ENCODE measurements around the gene BRK1. TPM values are rescaled to one million over a fixed set of nuclear protein-coding genes. Genes with fewer than 3 reads are reported as not detected.

Gene BRK1
- total and polyA plus RNA-seq, 10 of the 15 experiments (the other 5 are each of a cell fraction or from before 2014, with no cell fraction given) = 97.8 to 457 (median 203) TPM

DNA sequence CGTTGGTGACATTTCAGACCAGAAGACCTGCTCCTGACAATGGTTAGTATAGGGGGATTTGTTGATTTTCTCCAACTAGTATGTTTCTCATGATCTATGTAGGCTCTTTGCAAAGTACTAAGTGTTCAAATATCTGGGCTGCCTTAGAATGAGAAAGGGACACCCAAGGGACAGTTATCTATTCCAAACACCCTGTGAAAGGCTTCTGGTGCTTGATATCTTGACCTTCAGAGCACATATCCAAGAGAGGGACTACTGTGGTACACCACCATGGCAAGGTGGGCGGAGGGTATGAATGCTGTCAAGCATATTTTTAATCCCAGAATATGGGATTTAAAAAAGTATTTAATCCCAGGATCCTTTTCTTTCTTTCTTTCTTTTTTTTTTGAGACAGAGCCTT, 8.6 kb upstream of the BRK1 start (continued):
- TF ChIP-seq, protein P1, sequence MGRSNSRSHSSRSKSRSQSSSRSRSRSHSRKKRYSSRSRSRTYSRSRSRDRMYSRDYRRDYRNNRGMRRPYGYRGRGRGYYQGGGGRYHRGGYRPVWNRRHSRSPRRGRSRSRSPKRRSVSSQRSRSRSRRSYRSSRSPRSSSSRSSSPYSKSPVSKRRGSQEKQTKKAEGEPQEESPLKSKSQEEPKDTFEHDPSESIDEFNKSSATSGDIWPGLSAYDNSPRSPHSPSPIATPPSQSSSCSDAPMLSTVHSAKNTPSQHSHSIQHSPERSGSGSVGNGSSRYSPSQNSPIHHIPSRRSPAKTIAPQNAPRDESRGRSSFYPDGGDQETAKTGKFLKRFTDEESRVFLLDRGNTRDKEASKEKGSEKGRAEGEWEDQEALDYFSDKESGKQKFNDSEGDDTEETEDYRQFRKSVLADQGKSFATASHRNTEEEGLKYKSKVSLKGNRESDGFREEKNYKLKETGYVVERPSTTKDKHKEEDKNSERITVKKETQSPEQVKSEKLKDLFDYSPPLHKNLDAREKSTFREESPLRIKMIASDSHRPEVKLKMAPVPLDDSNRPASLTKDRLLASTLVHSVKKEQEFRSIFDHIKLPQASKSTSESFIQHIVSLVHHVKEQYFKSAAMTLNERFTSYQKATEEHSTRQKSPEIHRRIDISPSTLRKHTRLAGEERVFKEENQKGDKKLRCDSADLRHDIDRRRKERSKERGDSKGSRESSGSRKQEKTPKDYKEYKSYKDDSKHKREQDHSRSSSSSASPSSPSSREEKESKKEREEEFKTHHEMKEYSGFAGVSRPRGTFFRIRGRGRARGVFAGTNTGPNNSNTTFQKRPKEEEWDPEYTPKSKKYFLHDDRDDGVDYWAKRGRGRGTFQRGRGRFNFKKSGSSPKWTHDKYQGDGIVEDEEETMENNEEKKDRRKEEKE (IDR thresholded peaks at IDR 0.05) = no peak
- no peak for TF ChIP-seq ZNF622 (IDR thresholded peaks at IDR 0.05)
- TF ChIP-seq RAD21 (IDR thresholded peaks at IDR 0.05; ENCODE audit: insufficient read depth, low read depth, low read length) = no peak

DNA sequence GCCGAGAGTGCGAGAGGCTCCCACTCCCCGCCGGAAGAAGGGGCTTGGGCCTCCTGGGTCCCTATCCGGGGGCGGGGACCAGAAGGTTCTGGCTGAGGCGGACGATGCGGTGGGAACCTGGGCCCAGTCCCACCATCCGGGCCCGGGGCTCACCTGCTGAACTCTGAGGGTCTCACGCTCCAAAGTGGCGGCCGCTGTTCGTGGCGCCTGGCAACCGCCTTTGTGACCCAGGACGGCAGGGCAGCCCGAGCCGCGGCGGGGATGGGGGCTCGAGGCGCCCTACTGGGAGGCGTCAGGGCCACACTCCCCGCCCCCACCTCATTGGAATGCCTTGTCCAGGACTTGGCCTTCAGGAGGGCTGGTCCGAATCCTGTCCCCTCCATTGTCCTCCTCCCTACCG, 7.4 kb upstream of the BRK1 start, which contains the start of gene FANCD2OS:
Gene FANCD2OS (minus strand): TSS at position 165 of the 400 bp plus-strand sequence. CDS start 3,481 bp downstream, outside the sequence.
- ChIA-PET RAD21 (ENCODE audit: unreplicated experiment) (no interaction called here), POLR2A (no interaction called here), CTCF (no interaction called here), SMC1A (ENCODE audit: uncharacterized antibody, unreplicated experiment) (no interaction called here)
- TF ChIP-seq, protein P2, sequence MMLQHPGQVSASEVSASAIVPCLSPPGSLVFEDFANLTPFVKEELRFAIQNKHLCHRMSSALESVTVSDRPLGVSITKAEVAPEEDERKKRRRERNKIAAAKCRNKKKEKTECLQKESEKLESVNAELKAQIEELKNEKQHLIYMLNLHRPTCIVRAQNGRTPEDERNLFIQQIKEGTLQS (IDR thresholded peaks at IDR 0.05; ENCODE audit: borderline replicate concordance, extremely low read depth, low read depth, low read length) = no peak
- TF ChIP-seq IKZF1 (conservative IDR thresholded peaks at IDR 0.05) (no peak), FOS (IDR thresholded peaks at IDR 0.05; ENCODE audit: borderline replicate concordance, extremely low read depth, insufficient read length) (no peak), MTA3 (IDR thresholded peaks at IDR 0.05; ENCODE audit: borderline replicate concordance, low read length) (no peak), ATF7 (IDR thresholded peaks at IDR 0.05; ENCODE audit: low read depth) (no peak), MTA2 (IDR thresholded peaks at IDR 0.05; ENCODE audit: low read depth) (no peak), TARDBP (IDR thresholded peaks at IDR 0.05; ENCODE audit: borderline replicate concordance) (no peak)
- TF ChIP-seq, protein P3, sequence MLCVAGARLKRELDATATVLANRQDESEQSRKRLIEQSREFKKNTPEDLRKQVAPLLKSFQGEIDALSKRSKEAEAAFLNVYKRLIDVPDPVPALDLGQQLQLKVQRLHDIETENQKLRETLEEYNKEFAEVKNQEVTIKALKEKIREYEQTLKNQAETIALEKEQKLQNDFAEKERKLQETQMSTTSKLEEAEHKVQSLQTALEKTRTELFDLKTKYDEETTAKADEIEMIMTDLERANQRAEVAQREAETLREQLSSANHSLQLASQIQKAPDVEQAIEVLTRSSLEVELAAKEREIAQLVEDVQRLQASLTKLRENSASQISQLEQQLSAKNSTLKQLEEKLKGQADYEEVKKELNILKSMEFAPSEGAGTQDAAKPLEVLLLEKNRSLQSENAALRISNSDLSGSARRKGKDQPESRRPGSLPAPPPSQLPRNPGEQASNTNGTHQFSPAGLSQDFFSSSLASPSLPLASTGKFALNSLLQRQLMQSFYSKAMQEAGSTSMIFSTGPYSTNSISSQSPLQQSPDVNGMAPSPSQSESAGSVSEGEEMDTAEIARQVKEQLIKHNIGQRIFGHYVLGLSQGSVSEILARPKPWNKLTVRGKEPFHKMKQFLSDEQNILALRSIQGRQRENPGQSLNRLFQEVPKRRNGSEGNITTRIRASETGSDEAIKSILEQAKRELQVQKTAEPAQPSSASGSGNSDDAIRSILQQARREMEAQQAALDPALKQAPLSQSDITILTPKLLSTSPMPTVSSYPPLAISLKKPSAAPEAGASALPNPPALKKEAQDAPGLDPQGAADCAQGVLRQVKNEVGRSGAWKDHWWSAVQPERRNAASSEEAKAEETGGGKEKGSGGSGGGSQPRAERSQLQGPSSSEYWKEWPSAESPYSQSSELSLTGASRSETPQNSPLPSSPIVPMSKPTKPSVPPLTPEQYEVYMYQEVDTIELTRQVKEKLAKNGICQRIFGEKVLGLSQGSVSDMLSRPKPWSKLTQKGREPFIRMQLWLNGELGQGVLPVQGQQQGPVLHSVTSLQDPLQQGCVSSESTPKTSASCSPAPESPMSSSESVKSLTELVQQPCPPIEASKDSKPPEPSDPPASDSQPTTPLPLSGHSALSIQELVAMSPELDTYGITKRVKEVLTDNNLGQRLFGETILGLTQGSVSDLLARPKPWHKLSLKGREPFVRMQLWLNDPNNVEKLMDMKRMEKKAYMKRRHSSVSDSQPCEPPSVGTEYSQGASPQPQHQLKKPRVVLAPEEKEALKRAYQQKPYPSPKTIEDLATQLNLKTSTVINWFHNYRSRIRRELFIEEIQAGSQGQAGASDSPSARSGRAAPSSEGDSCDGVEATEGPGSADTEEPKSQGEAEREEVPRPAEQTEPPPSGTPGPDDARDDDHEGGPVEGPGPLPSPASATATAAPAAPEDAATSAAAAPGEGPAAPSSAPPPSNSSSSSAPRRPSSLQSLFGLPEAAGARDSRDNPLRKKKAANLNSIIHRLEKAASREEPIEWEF (IDR thresholded peaks at IDR 0.05; ENCODE audit: insufficient replicate concordance, low read depth, low read length) = no peak
- no peaks in the 10 kb centered on the region for H3K9me3 ChIP-seq (replicated peaks; ENCODE audit: control insufficient read depth, insufficient read depth, low read length)
- no peaks in the 10 kb centered on the region; a peak in 1 of 4 replicates for H3K36me3 ChIP-seq (ENCODE audit: control insufficient read depth in 2 of 2, insufficient read depth in 2 of 2, low read length in 1 of 2)
- H3K4me2 ChIP-seq (ENCODE audit: control insufficient read depth, insufficient read depth) = no peak within 1 kb of the TSS
- ATAC-seq (no peak), DNase-seq (ENCODE audit: low read depth, low spot score) (no peak), FAIRE-seq (no peak)
- no peak within 1 kb of the TSS for H3K27ac ChIP-seq (ENCODE audit: control insufficient read depth, insufficient read depth)
- H3K4me1 ChIP-seq (ENCODE audit: control insufficient read depth, insufficient read depth, low read length) = no peaks in the 10 kb centered on the region
- intact Hi-C loops (cut with micrococcal nuclease; ENCODE audit: unreplicated experiment) = no loop called here
- no peaks in the 10 kb centered on the region for H3K27me3 ChIP-seq (replicated peaks in 1 of 2; ENCODE audit: control insufficient read depth in 2 of 2, insufficient read depth in 2 of 2, low read length in 1 of 2)
- H3K9ac ChIP-seq (ENCODE audit: control insufficient read depth, insufficient read depth, low read length) = no peak within 1 kb of the TSS
- no peak within 1 kb of the TSS for H3K4me3 ChIP-seq
- in situ Hi-C loops (cut with MboI) = no loop called here
- H4K20me1 ChIP-seq (ENCODE audit: control insufficient read depth, insufficient read depth) = no peaks in the 10 kb centered on the region
- no peak within 1 kb of the TSS for H2AFZ ChIP-seq (ENCODE audit: control insufficient read depth, low read depth, low read length)
- no TSS peak for BruUV-seq (replicated peaks)
- 98% methylated on average over 17 of the region's 28 CpGs for WGBS (ENCODE audit: insufficient coverage, insufficient replicate concordance, low lambda C conversion rate, missing lambda C conversion rate)
- no peaks in the 10 kb centered on the region for H3K79me2 ChIP-seq (ENCODE audit: control insufficient read depth, insufficient read depth, low read length)

Data from GM12878 (cell line).